ENCODE results near the gene ELMO2.

Gene ELMO2

GRCh38 chr20:46411637-46412036 lies 5.2 kb upstream of the ELMO2 start:
- no peak for TF ChIP-seq ZNF530 (tag by site-specific recombination; IDR thresholded peaks at IDR 0.05; ENCODE audit: low read depth)
- no peak for TF ChIP-seq ZNF426 (tag by site-specific recombination; IDR thresholded peaks at IDR 0.05)
- TF ChIP-seq ZNF24 (tag by site-specific recombination; IDR thresholded peaks at IDR 0.05) = no peak
- TF ChIP-seq TSHZ1 (tag by site-specific recombination; IDR thresholded peaks at IDR 0.05; ENCODE audit: borderline replicate concordance) = no peak
- no peak for TF ChIP-seq YY2 (tag by site-specific recombination; IDR thresholded peaks at IDR 0.05)
- TF ChIP-seq, protein P1, sequence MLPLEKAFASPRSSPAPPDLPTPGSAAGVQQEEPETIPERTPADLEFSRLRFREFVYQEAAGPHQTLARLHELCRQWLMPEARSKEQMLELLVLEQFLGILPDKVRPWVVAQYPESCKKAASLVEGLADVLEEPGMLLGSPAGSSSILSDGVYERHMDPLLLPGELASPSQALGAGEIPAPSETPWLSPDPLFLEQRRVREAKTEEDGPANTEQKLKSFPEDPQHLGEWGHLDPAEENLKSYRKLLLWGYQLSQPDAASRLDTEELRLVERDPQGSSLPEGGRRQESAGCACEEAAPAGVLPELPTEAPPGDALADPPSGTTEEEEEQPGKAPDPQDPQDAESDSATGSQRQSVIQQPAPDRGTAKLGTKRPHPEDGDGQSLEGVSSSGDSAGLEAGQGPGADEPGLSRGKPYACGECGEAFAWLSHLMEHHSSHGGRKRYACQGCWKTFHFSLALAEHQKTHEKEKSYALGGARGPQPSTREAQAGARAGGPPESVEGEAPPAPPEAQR (tag by site-specific recombination; IDR thresholded peaks at IDR 0.05) = no peak
- TF ChIP-seq ZNF155 (tag by site-specific recombination; IDR thresholded peaks at IDR 0.05) = no peak
- no peak for TF ChIP-seq ZNF701 (tag by site-specific recombination; IDR thresholded peaks at IDR 0.05)
- H3K27ac ChIP-seq (ENCODE audit: extremely low read depth, low read depth, low read length) = no peak overlapping the region
- CTCF ChIA-PET = interaction anchor here (0.7 to 2.5 kb wide), 12 partner anchors 8 to 369 kb away, joined by 3 to 8 read pairs (median 3); partner anchors contain the start of gene CDH22
- no peaks in the 10 kb centered on the region for H3K4me1 ChIP-seq (ENCODE audit: control insufficient read depth, insufficient read depth, low read length)
- H3K36me3 ChIP-seq (ENCODE audit: control insufficient read depth in 2 of 2, insufficient read depth in 1 of 2, low read length in 2 of 2) = no peaks in the 10 kb centered on the region
- POLR2A ChIA-PET = no interaction called here
- H3K9me3 ChIP-seq (ENCODE audit: control insufficient read depth, insufficient read depth, low read depth, low read length) = no peaks in the 10 kb centered on the region
- H3K4me3 ChIP-seq (ENCODE audit: low read depth, low read length) = no peak overlapping the region

- POLR2A ChIA-PET = no interaction called here
- CTCF ChIA-PET = interaction anchor here (1.1 kb wide), 1 partner anchor 60 kb away, joined by 4 read pairs; no protein-coding TSS in a partner anchor
- Histone ChIP-seq H3K9me3 (ENCODE audit: control insufficient read depth, insufficient read depth, low read depth, low read length) (no peaks in the 10 kb centered on the region), H3K4me3 (ENCODE audit: low read depth, low read length) (no peak overlapping the region), H3K27ac (ENCODE audit: extremely low read depth, low read depth, low read length) (no peak overlapping the region), H3K4me1 (ENCODE audit: control insufficient read depth, insufficient read depth, low read length) (no peaks in the 10 kb centered on the region), H3K36me3 (ENCODE audit: control insufficient read depth in 2 of 2, insufficient read depth in 1 of 2, low read length in 2 of 2) (peaks cover 0 to 3% of the 10 kb centered on the region in 2 experiments; a peak in 1 of 3 replicates)
- no peak for TF ChIP-seq ZBTB10 (tag by site-specific recombination; IDR thresholded peaks at IDR 0.05)
- TF ChIP-seq, protein P2, sequence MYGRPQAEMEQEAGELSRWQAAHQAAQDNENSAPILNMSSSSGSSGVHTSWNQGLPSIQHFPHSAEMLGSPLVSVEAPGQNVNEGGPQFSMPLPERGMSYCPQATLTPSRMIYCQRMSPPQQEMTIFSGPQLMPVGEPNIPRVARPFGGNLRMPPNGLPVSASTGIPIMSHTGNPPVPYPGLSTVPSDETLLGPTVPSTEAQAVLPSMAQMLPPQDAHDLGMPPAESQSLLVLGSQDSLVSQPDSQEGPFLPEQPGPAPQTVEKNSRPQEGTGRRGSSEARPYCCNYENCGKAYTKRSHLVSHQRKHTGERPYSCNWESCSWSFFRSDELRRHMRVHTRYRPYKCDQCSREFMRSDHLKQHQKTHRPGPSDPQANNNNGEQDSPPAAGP (tag by site-specific recombination; IDR thresholded peaks at IDR 0.05) = no peak
- no peak for TF ChIP-seq ZNF830 (tag by site-specific recombination; IDR thresholded peaks at IDR 0.05; ENCODE audit: low read depth)
- no peak for TF ChIP-seq ZNF664 (tag by site-specific recombination; IDR thresholded peaks at IDR 0.05)
- no peak for TF ChIP-seq GFI1B (tag by site-specific recombination; IDR thresholded peaks at IDR 0.05)
- no peak for TF ChIP-seq ZNF639 (tag by site-specific recombination; IDR thresholded peaks at IDR 0.05)
- no peak for TF ChIP-seq ZNF426 (tag by site-specific recombination; IDR thresholded peaks at IDR 0.05)
- TF ChIP-seq, protein P3, sequence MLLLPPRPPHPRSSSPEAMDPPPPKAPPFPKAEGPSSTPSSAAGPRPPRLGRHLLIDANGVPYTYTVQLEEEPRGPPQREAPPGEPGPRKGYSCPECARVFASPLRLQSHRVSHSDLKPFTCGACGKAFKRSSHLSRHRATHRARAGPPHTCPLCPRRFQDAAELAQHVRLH (tag by site-specific recombination; IDR thresholded peaks at IDR 0.05) = no peak
- no peak for TF ChIP-seq ZNF629 (tag by site-specific recombination; IDR thresholded peaks at IDR 0.05)
- no peak for TF ChIP-seq ZBTB6 (tag by site-specific recombination; IDR thresholded peaks at IDR 0.05)
These were observed 1.9 kb upstream of the ELMO2 start for GRCh38 chr20:46408281-46408731.

Data from HEK293 (cell line).